ENCODE data around the gene ISG15. TPM values are rescaled to one million over a fixed set of nuclear protein-coding genes. Genes with fewer than 3 reads are reported as not detected.
A peak's percentile ranks its signal among the peaks of the same experiment; 100 is the strongest.
"Not testable (repeated sequence)": the region's sequence is repeated elsewhere in the genome, so short reads cannot be mapped to it uniquely, and the experiment has no call there.

ISG15 gene
- total and polyA plus RNA-seq, 7 donors: 2.9 to 22.1 (median 12.4) TPM

- intact Hi-C loops (cut with DNase I): loop anchor here in 1 of 2 donors (5.0 kb wide), 1 partner anchor 74 kb away; no protein-coding TSS in a partner anchor
- peak; percentile 41 to 75 for DNase-seq
- peaks cover 27% of the 10 kb centered on the region for H3K4me1 ChIP-seq
- peak in 3 of 4 donors; percentile 1 to 33 (median 8) for ATAC-seq
- no peaks in the 10 kb centered on the region for H3K36me3 ChIP-seq (ENCODE audit: insufficient read depth in 1 of 2, low read depth in 1 of 2)
- no peaks in the 10 kb centered on the region for H3K9me3 ChIP-seq
- H3K27me3 ChIP-seq (ENCODE audit: insufficient read depth in 3 of 3, low read length in 2 of 3): peaks cover 0 to 6% (median 0%) of the 10 kb centered on the region in 3 donors
- TF ChIP-seq CTCF (IDR thresholded peaks at IDR 0.05): peak; percentile 39
- 8 to 18% (median 10%) methylated on average over 25 to 40 of the region's 40 CpGs for WGBS, 3 donors
- peak overlapping the region; percentile 75 for H3K27ac ChIP-seq
- peak overlapping the region; percentile 28 for H3K4me3 ChIP-seq
Measured at GRCh38 chr1:975896-976683, 37.2 kb upstream of the ISG15 start.

- H3K4me1 ChIP-seq: peaks cover 34% of the 10 kb centered on the region
- H3K36me3 ChIP-seq (ENCODE audit: insufficient read depth in 1 of 2, low read depth in 1 of 2); ATAC-seq; H3K27ac ChIP-seq; H3K9me3 ChIP-seq; H3K27me3 ChIP-seq (ENCODE audit: insufficient read depth in 3 of 3, low read length in 2 of 3); H3K4me3 ChIP-seq: not testable (repeated sequence)
- 45 to 57% (median 56%) methylated on average over 11 to 15 of the region's 39 CpGs for WGBS, 3 donors
- DNase-seq: peak; percentile 34 to 92
- intact Hi-C loops (cut with DNase I): loop anchor here in 1 of 2 donors (5.0 kb wide), 1 partner anchor 74 kb away; no protein-coding TSS in a partner anchor
Measured at GRCh38 chr1:976791-977190, 36.5 kb upstream of the ISG15 start.

- peak overlapping the region; percentile 53 for H3K4me3 ChIP-seq
- peaks cover 40% of the 10 kb centered on the region for H3K4me1 ChIP-seq
- no peak for TF ChIP-seq CTCF (IDR thresholded peaks at IDR 0.05)
- DNase-seq (peak; percentile 56 to 89), ATAC-seq (peak in 1 of 4 donors; percentile 10)
- peak overlapping the region; percentile 93 for H3K27ac ChIP-seq
- H3K27me3 ChIP-seq (ENCODE audit: insufficient read depth in 3 of 3, low read length in 2 of 3): peaks cover 0 to 5% (median 0%) of the 10 kb centered on the region in 3 donors
- H3K9me3 ChIP-seq: no peaks in the 10 kb centered on the region
- intact Hi-C loops (cut with DNase I): loop anchor here in 1 of 2 donors (5.0 kb wide), 1 partner anchor 76 kb away; no protein-coding TSS in a partner anchor
- H3K36me3 ChIP-seq (ENCODE audit: insufficient read depth in 1 of 2, low read depth in 1 of 2): no peaks in the 10 kb centered on the region
- 47 to 62% (median 60%) methylated on average over 36 to 44 of the region's 44 CpGs for WGBS, 3 donors
Measured at GRCh38 chr1:978069-978834, 35.0 kb upstream of the ISG15 start.

- 45 to 63% (median 55%) methylated on average over 52 to 60 of the region's 60 CpGs for WGBS, 3 donors
- DNase-seq (no peak), ATAC-seq (peak in 1 of 4 donors; percentile 9)
- Histone ChIP-seq H3K27ac (peak overlapping the region; percentile 93), H3K36me3 (ENCODE audit: insufficient read depth in 1 of 2, low read depth in 1 of 2) (no peaks in the 10 kb centered on the region), H3K9me3 (no peaks in the 10 kb centered on the region), H3K4me1 (peaks cover 40% of the 10 kb centered on the region), H3K27me3 (ENCODE audit: insufficient read depth in 3 of 3, low read length in 2 of 3) (no peaks in the 10 kb centered on the region), H3K4me3 (peak overlapping the region; percentile 53)
- intact Hi-C loops (cut with DNase I): loop anchor here in 1 of 2 donors (5.0 kb wide), 1 partner anchor 77 kb away; no protein-coding TSS in a partner anchor
- no peak for TF ChIP-seq CTCF (IDR thresholded peaks at IDR 0.05)
Measured at GRCh38 chr1:978835-979743, 34.2 kb upstream of the ISG15 start.
